Peyer's patch (tissue), 4 donors: ENCODE measurements around the gene UBE2C. TPM values are rescaled to one million over a fixed set of nuclear protein-coding genes. Genes with fewer than 3 reads are reported as not detected.

Experiments used
- DNase-seq, 3 donors: peaks; one replicate each; pipeline ENCODE4 v3.0.0-alpha.2; 2017 to 2019
- H3K27ac ChIP-seq, 4 donors: fragments of 200-600 bp; sonication (generic); one replicate each; pipeline ENCODE4 v1.5.1; 2016 to 2019
- H3K27me3 ChIP-seq, 2 donors: fragments of 200-600 bp; sonication (generic); one replicate each; pipeline ENCODE4 v1.5.1; 2019
- H3K36me3 ChIP-seq, 3 donors: fragments of 200-600 bp; sonication (generic); one replicate each; pipeline ENCODE4 v1.5.1; 2016 to 2019
- H3K4me1 ChIP-seq, 4 donors: fragments of 200-600 bp; sonication (generic); one replicate each; pipeline ENCODE4 v1.5.1; 2016 to 2019
- H3K4me3 ChIP-seq, 4 donors: fragments of 200-600 bp; sonication (generic); 1 replicate in 3 of 4; 2 replicates in 1 of 4; pipeline ENCODE4 v1.5.1; 2016 to 2019; ENCODE audit warnings: mild to moderate bottlenecking in 1 of 4
- H3K9me3 ChIP-seq, 4 donors: fragments of 200-600 bp; sonication (generic); one replicate each; pipeline ENCODE4 v1.5.1; 2016 to 2019; ENCODE audit warnings: mild to moderate bottlenecking in 1 of 4
- POLR2A ChIP-seq, 2 donors: fragments of 450-650 bp; IDR thresholded peaks; one replicate each; pipeline ENCODE4 v1.5.1; 2017; ENCODE audit warnings: antibody characterized with exemption in 2 of 2, mild to moderate bottlenecking in 2 of 2, moderate library complexity in 2 of 2
- total RNA-seq, 4 donors: library from RNA; depleted of rRNA; stranded (reverse); fragments of >200 nt; gene quantifications; one replicate each; pipeline ENCODE4 v1.1.0, GENCODE V29; 2016
- TF ChIP-seq, protein P1 (sequence below), 6 experiments: fragments of 450-650 bp in 4 of 6; fragments of 200-600 bp in 2 of 6; sonication (generic) in 1 of 6; IDR thresholded peaks; one replicate each; pipeline ENCODE4 v1.5.1; 2017 to 2019; ENCODE audit warnings: antibody characterized with exemption in 6 of 6, mild to moderate bottlenecking in 3 of 6, moderate library complexity in 1 of 6

Gene UBE2C
- total RNA-seq, 4 donors from 2014 or later = 7.3 to 24.8 (median 9.8) TPM

- DNase-seq = no peak
Observed at GRCh38 chr20:45835825-45836224, 23.4 kb downstream of the UBE2C start.

DNA sequence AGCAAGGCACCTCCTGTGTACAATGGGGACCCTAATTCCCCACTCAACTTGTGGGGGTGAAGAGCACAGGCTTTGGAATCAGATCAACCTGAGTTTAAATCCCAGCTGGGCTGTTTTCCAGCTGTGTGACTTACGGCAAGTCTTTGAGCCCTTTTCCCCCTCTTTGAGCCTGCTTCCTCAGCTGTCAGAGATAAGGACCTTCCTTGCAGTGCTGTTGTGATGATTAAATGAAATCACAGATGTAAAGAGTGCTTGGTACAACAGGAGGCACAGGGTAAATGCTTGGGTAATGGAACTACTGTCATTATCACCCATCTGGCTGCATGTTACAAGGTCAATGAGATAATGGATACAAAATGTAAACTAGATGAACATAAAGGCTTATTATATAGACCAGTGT is 24.4 kb downstream of the UBE2C start:
- no peak overlapping the region for H3K4me3 ChIP-seq
- no peak overlapping the region for H3K27ac ChIP-seq

More at GRCh38 chr20:45835825-45836224, 23.4 kb downstream of the UBE2C start:
- Histone ChIP-seq H3K36me3 (peaks cover 0 to 18% (median 0%) of the 10 kb centered on the region in 3 donors), H3K27me3 (no peaks in the 10 kb centered on the region), H3K9me3 (no peaks in the 10 kb centered on the region), H3K27ac (peak overlapping the region in 2 of 4 donors; percentile 45 to 89), H3K4me3 (peak overlapping the region in 1 of 4 donors; percentile 9), H3K4me1 (peaks cover 0 to 27% (median 3%) of the 10 kb centered on the region in 4 donors)
- TF ChIP-seq, protein P1, sequence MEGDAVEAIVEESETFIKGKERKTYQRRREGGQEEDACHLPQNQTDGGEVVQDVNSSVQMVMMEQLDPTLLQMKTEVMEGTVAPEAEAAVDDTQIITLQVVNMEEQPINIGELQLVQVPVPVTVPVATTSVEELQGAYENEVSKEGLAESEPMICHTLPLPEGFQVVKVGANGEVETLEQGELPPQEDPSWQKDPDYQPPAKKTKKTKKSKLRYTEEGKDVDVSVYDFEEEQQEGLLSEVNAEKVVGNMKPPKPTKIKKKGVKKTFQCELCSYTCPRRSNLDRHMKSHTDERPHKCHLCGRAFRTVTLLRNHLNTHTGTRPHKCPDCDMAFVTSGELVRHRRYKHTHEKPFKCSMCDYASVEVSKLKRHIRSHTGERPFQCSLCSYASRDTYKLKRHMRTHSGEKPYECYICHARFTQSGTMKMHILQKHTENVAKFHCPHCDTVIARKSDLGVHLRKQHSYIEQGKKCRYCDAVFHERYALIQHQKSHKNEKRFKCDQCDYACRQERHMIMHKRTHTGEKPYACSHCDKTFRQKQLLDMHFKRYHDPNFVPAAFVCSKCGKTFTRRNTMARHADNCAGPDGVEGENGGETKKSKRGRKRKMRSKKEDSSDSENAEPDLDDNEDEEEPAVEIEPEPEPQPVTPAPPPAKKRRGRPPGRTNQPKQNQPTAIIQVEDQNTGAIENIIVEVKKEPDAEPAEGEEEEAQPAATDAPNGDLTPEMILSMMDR (IDR thresholded peaks at IDR 0.05) = no peak
- no peak for TF ChIP-seq POLR2A (IDR thresholded peaks at IDR 0.05)

GRCh38 chr20:45840700-45841198 is 28.3 kb downstream of the UBE2C start:
- peaks cover 0 to 63% (median 0%) of the 10 kb centered on the region in 3 donors for H3K36me3 ChIP-seq

More for the DNA sequence above, 24.4 kb downstream of the UBE2C start:
- H3K27me3 ChIP-seq = no peaks in the 10 kb centered on the region
- peaks cover 0 to 30% (median 3%) of the 10 kb centered on the region in 4 donors for H3K4me1 ChIP-seq
- DNase-seq = no peak
- H3K9me3 ChIP-seq = no peaks in the 10 kb centered on the region
- TF ChIP-seq POLR2A (IDR thresholded peaks at IDR 0.05) = no peak
- TF ChIP-seq, protein P1 (IDR thresholded peaks at IDR 0.05) = no peak
- H3K36me3 ChIP-seq = peaks cover 0 to 28% (median 0%) of the 10 kb centered on the region in 3 donors

GRCh38 chr20:45841407-45842129 is 29.1 kb downstream of the UBE2C start:
- peaks cover 0 to 5% (median 0%) of the 10 kb centered on the region in 4 donors for H3K4me1 ChIP-seq
- H3K9me3 ChIP-seq = no peaks in the 10 kb centered on the region
- no peak overlapping the region for H3K4me3 ChIP-seq
- TF ChIP-seq, protein P1 (IDR thresholded peaks at IDR 0.05) = no peak
- TF ChIP-seq POLR2A (IDR thresholded peaks at IDR 0.05) = no peak
- peak overlapping the region in 3 of 4 donors; percentile 4 to 43 (median 7) for H3K27ac ChIP-seq
- H3K36me3 ChIP-seq = peaks cover 0 to 70% (median 0%) of the 10 kb centered on the region in 3 donors
- no peaks in the 10 kb centered on the region for H3K27me3 ChIP-seq
- DNase-seq = no peak

More at GRCh38 chr20:45840700-45841198, 28.3 kb downstream of the UBE2C start:
- DNase-seq = no peak
- Histone ChIP-seq H3K4me1 (peaks cover 0 to 7% (median 0%) of the 10 kb centered on the region in 4 donors), H3K9me3 (no peaks in the 10 kb centered on the region), H3K4me3 (no peak overlapping the region), H3K27ac (no peak overlapping the region), H3K27me3 (no peaks in the 10 kb centered on the region)
- no peak for TF ChIP-seq POLR2A (IDR thresholded peaks at IDR 0.05)
- TF ChIP-seq, protein P1 (IDR thresholded peaks at IDR 0.05) = no peak

DNA sequence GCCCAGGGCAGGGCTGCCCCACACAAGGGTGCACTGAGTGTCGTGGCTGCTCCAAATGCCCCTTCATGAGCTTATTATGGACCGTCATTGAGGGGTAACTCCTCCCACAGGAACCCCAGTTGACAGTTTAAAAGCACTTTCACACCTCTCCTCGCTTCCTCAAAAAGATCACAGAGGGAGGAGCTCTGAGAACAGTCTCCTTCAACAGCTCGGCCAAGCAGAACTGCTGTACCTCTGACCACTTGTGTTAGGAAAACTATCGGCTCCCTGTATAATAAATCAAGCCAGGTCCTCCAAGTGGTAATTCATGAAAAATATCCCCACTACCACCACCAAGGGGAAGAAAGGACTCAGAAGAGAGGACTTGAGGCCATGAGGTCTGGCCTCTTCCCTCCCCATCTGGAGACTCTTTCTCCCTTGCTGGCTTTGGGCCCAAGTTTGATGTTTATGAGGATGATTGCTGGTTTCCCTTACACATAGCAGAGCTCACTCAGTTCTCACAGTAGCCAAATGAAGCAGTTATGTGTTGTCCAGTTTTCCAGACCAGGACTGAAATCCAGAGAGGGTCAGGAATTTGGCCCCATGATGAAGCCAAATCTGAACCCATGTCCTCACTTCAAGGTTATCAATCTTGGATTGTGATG is 29.8 kb downstream of the UBE2C start:
- H3K9me3 ChIP-seq = no peaks in the 10 kb centered on the region

More for the DNA sequence above, 29.8 kb downstream of the UBE2C start:
- H3K27me3 ChIP-seq = no peaks in the 10 kb centered on the region
- H3K4me3 ChIP-seq = no peak overlapping the region
- DNase-seq = peak in 2 of 3 donors; percentile 39 to 50
- peaks cover 0 to 5% (median 0%) of the 10 kb centered on the region in 4 donors for H3K4me1 ChIP-seq
- H3K27ac ChIP-seq = peak overlapping the region; percentile 4 to 43 (median 8)
- H3K36me3 ChIP-seq = peaks cover 0 to 74% (median 0%) of the 10 kb centered on the region in 3 donors
- TF ChIP-seq POLR2A (IDR thresholded peaks at IDR 0.05) = no peak
- TF ChIP-seq, protein P1 (IDR thresholded peaks at IDR 0.05) = no peak
